WTC11 (cell line): ENCODE results near the gene ALX4. TPM values are rescaled to one million over a fixed set of nuclear protein-coding genes. Genes with fewer than 3 reads are reported as not detected.

Experiments used
- ATAC-seq: fragments of 200-7000 bp; cut with Tn5 transposase; 2 replicates; pipeline ENCODE4 v1.10.0; 2021; ENCODE audit warnings: mild to moderate bottlenecking, moderate library complexity
- CTCF ChIA-PET: fragments of 300-600 bp; sonication (Branson Sonifier 250); formaldehyde crosslinking; loops from one replicate; lab custom pipeline; 2021; ENCODE audit warnings: antibody characterized with exemption; lab: Charles Lee
- POLR2A ChIA-PET: fragments of 350-600 bp; sonication (Branson Sonifier 250); formaldehyde crosslinking; loops from one replicate; lab custom pipeline; 2021; ENCODE audit warnings: antibody characterized with exemption; lab: Charles Lee
- DNase-seq: peaks from one replicate; pipeline ENCODE4 v3.0.0; 2021; ENCODE audit warnings: low spot score
- H3K27ac Mint-ChIP-seq: 2 replicates; pipeline ENCODE4 v1.8.0; 2021; ENCODE audit warnings: mixed read lengths
- H3K27me3 Mint-ChIP-seq: 2 replicates; pipeline ENCODE4 v1.8.0; 2021; ENCODE audit warnings: low read depth, mild to moderate bottlenecking, moderate library complexity, mixed read lengths
- H3K36me3 Mint-ChIP-seq: 2 replicates; pipeline ENCODE4 v1.8.0; 2021; ENCODE audit warnings: mixed read lengths
- H3K4me1 Mint-ChIP-seq: 2 replicates; pipeline ENCODE4 v1.8.0; 2022; ENCODE audit warnings: mixed read lengths
- H3K4me3 Mint-ChIP-seq: 2 replicates; pipeline ENCODE4 v1.8.0; 2021; ENCODE audit warnings: mild to moderate bottlenecking, moderate library complexity, mixed read lengths
- H3K9me3 Mint-ChIP-seq: 2 replicates; pipeline ENCODE4 v1.8.0; 2021; ENCODE audit warnings: mixed read lengths
- CREB1 ChIP-seq: sonication (generic); formaldehyde crosslinking; IDR thresholded peaks from 2 replicates; pipeline ENCODE4 v1.8.0; 2023; ENCODE audit warnings: mild to moderate bottlenecking, missing genetic modification reagents
- CTCF ChIP-seq: fragments of 200-600 bp; IDR thresholded peaks from 2 replicates; pipeline ENCODE4 v1.8.0; 2022; ENCODE audit warnings: antibody characterized with exemption
- E2F4 ChIP-seq: sonication (generic); formaldehyde crosslinking; IDR thresholded peaks from 2 replicates; pipeline ENCODE4 v1.8.1; 2022; ENCODE audit warnings: low read depth, mild to moderate bottlenecking, moderate library complexity, missing genetic modification reagents, borderline replicate concordance
- ETV6 ChIP-seq: sonication (generic); formaldehyde crosslinking; IDR thresholded peaks from 2 replicates; pipeline ENCODE4 v1.8.1; 2022; ENCODE audit warnings: mild to moderate bottlenecking, missing genetic modification reagents
- FOXK1 ChIP-seq: sonication (generic); formaldehyde crosslinking; IDR thresholded peaks from 2 replicates; pipeline ENCODE4 v1.8.0; 2022; ENCODE audit warnings: mild to moderate bottlenecking, moderate library complexity, missing genetic modification reagents
- GTF2I ChIP-seq: fragments of 250-450 bp; sonication (Bioruptor Pico); conservative IDR thresholded peaks from 2 replicates; pipeline ENCODE4 v1.4.0; 2021; ENCODE audit warnings: mild to moderate bottlenecking
- HMGA2 ChIP-seq: fragments of 250-450 bp; sonication (Bioruptor Pico); IDR thresholded peaks from 2 replicates; pipeline ENCODE4 v1.4.0; 2021; ENCODE audit warnings: mild to moderate bottlenecking, moderate library complexity
- JAZF1 ChIP-seq: fragments of 250-450 bp; sonication (Bioruptor Pico); IDR thresholded peaks from 2 replicates; pipeline ENCODE4 v1.9.0; 2021; ENCODE audit warnings: moderate library complexity, mild to moderate bottlenecking, inconsistent platforms
- MYBL2 ChIP-seq: sonication (generic); formaldehyde crosslinking; IDR thresholded peaks from 2 replicates; pipeline ENCODE4 v1.8.1; 2023; ENCODE audit warnings: mild to moderate bottlenecking, moderate library complexity, missing genetic modification reagents
- NFYB ChIP-seq: sonication (generic); formaldehyde crosslinking; conservative IDR thresholded peaks from 2 replicates; pipeline ENCODE4 v1.8.0; 2022; ENCODE audit warnings: low read depth, missing genetic modification reagents
- NR2C2 ChIP-seq: sonication (generic); formaldehyde crosslinking; IDR thresholded peaks from 2 replicates; pipeline ENCODE4 v1.8.0; 2022; ENCODE audit warnings: mild to moderate bottlenecking, missing genetic modification reagents
- SOX15 ChIP-seq: fragments of 250-450 bp; sonication (Bioruptor Pico); IDR thresholded peaks from 2 replicates; pipeline ENCODE4 v1.9.0; 2021; ENCODE audit warnings: mild to moderate bottlenecking
- SP1 ChIP-seq: sonication (generic); formaldehyde crosslinking; conservative IDR thresholded peaks from 2 replicates; pipeline ENCODE4 v1.8.1; 2022; ENCODE audit warnings: missing genetic modification reagents
- STAT6 ChIP-seq: sonication (generic); formaldehyde crosslinking; conservative IDR thresholded peaks from 2 replicates; pipeline ENCODE4 v1.8.1; 2023; ENCODE audit warnings: mild to moderate bottlenecking, low read depth, missing genetic modification reagents, moderate library complexity
- ZBTB43 ChIP-seq: sonication (generic); formaldehyde crosslinking; IDR thresholded peaks from 2 replicates; pipeline ENCODE4 v1.8.1; 2023; ENCODE audit warnings: mild to moderate bottlenecking, missing genetic modification reagents
- ZMAT4 ChIP-seq: fragments of 250-450 bp; sonication (Bioruptor Pico); IDR thresholded peaks from 2 replicates; pipeline ENCODE4 v1.9.0; 2021; ENCODE audit warnings: mild to moderate bottlenecking
- ZNF121 ChIP-seq: sonication (generic); formaldehyde crosslinking; IDR thresholded peaks from 2 replicates; pipeline ENCODE4 v1.8.0; 2023; ENCODE audit warnings: missing genetic modification reagents
- ZNF416 ChIP-seq: fragments of 250-450 bp; sonication (Bioruptor Pico); IDR thresholded peaks from 2 replicates; pipeline ENCODE4 v1.9.0; 2021; ENCODE audit warnings: mild to moderate bottlenecking, inconsistent platforms
- total RNA-seq: library from RNA; stranded (reverse); gene quantifications from 3 replicates; pipeline ENCODE4 v1.2.3, GENCODE V29; 2021
- TF ChIP-seq, protein P1 (sequence below): fragments of 250-450 bp; sonication (Bioruptor Pico); IDR thresholded peaks from 2 replicates; pipeline ENCODE4 v1.9.0; 2021; ENCODE audit warnings: moderate library complexity, mild to moderate bottlenecking, inconsistent platforms, borderline replicate concordance
- TF ChIP-seq, protein P2 (sequence below): fragments of 250-450 bp; sonication (Bioruptor Pico); IDR thresholded peaks from 2 replicates; pipeline ENCODE4 v1.8.0; 2021; ENCODE audit warnings: mild to moderate bottlenecking

The ALX4 gene
- total RNA-seq, 1 experiment from 2014 or later, result not detected

GRCh38 chr11:44275241-44275640 lies 34.7 kb downstream of the ALX4 start (continued):
- TF ChIP-seq, protein P1, sequence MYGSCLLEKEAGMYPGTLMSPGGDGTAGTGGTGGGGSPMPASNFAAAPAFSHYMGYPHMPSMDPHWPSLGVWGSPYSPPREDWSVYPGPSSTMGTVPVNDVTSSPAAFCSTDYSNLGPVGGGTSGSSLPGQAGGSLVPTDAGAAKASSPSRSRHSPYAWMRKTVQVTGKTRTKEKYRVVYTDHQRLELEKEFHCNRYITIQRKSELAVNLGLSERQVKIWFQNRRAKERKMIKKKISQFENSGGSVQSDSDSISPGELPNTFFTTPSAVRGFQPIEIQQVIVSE (CRISPR knock-in tag), result no peak
- no peak for TF ChIP-seq E2F4

GRCh38 chr11:44274404-44274803 lies 35.5 kb downstream of the ALX4 start:
- Mint-ChIP-seq H3K27me3 (no peaks in the 10 kb centered on the region), H3K4me1 (no peaks in the 10 kb centered on the region)
- CTCF ChIA-PET, result no interaction called here
- DNase-seq, result no peak
- TF ChIP-seq ZNF121 (CRISPR knock-in tag) (no peak), CTCF (no peak)
- TF ChIP-seq, all 79 proteins: peak for 0
- POLR2A ChIA-PET, result no interaction called here
- Mint-ChIP-seq H3K4me3 (no peak overlapping the region), H3K9me3 (0 out of 2 replicates have a peak, but pooled peaks cover 3% of the 10 kb centered on the region), H3K27ac (no peak overlapping the region), H3K36me3 (no peaks in the 10 kb centered on the region)
- no peak for ATAC-seq

- TF ChIP-seq NFYB (CRISPR knock-in tag), result no peak
- TF ChIP-seq MYBL2 (CRISPR knock-in tag), result no peak
- TF ChIP-seq ZMAT4 (CRISPR knock-in tag), result no peak
- TF ChIP-seq CREB1, result no peak
- TF ChIP-seq ETV6 (CRISPR knock-in tag), result no peak
- TF ChIP-seq E2F4, result no peak
- no peak for TF ChIP-seq SOX15 (CRISPR knock-in tag)
- no peak for TF ChIP-seq HMGA2
- no peak for TF ChIP-seq ZNF121 (CRISPR knock-in tag)
- no peak for TF ChIP-seq NR2C2 (CRISPR knock-in tag)
- no peak for TF ChIP-seq SP1 (CRISPR knock-in tag)
- no peak for TF ChIP-seq GTF2I (CRISPR knock-in tag)
- Mint-ChIP-seq H3K27me3 (no peaks in the 10 kb centered on the region), H3K36me3 (no peaks in the 10 kb centered on the region), H3K4me1 (no peaks in the 10 kb centered on the region), H3K4me3 (no peak overlapping the region), H3K27ac (no peak overlapping the region), H3K9me3 (0 out of 2 replicates have a peak, but pooled peaks cover 3% of the 10 kb centered on the region)
- ChIA-PET CTCF (no interaction called here), POLR2A (no interaction called here)
- DNase-seq (no peak), ATAC-seq (no peak)
These were observed 38.7 kb downstream of the ALX4 start for GRCh38 chr11:44271286-44271685.

GRCh38 chr11:44270403-44271273 lies 39.3 kb downstream of the ALX4 start:
- ChIA-PET CTCF (interaction anchor here (0.6 kb wide), 1 partner anchor 253 kb away, joined by 3 read pairs; no protein-coding TSS in a partner anchor), POLR2A (no interaction called here)
- H3K36me3 Mint-ChIP-seq, result no peaks in the 10 kb centered on the region
- H3K4me1 Mint-ChIP-seq, result no peaks in the 10 kb centered on the region
- DNase-seq (no peak), ATAC-seq (no peak)
- H3K4me3 Mint-ChIP-seq, result no peak overlapping the region
- no peaks in the 10 kb centered on the region for H3K27me3 Mint-ChIP-seq
- no peak overlapping the region for H3K27ac Mint-ChIP-seq
- 0 out of 2 replicates have a peak, but pooled peaks cover 3% of the 10 kb centered on the region for H3K9me3 Mint-ChIP-seq
- TF ChIP-seq STAT6 (no peak), ZNF416 (CRISPR knock-in tag) (no peak), FOXK1 (CRISPR knock-in tag) (no peak), ZBTB43 (CRISPR knock-in tag) (no peak), JAZF1 (CRISPR knock-in tag) (no peak)
- TF ChIP-seq, protein P2, sequence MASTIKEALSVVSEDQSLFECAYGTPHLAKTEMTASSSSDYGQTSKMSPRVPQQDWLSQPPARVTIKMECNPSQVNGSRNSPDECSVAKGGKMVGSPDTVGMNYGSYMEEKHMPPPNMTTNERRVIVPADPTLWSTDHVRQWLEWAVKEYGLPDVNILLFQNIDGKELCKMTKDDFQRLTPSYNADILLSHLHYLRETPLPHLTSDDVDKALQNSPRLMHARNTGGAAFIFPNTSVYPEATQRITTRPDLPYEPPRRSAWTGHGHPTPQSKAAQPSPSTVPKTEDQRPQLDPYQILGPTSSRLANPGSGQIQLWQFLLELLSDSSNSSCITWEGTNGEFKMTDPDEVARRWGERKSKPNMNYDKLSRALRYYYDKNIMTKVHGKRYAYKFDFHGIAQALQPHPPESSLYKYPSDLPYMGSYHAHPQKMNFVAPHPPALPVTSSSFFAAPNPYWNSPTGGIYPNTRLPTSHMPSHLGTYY (CRISPR knock-in tag), result no peak
